Astrocyte (in vitro differentiated cells and primary cell): ENCODE results near the gene FLT1. TPM values are rescaled to one million over a fixed set of nuclear protein-coding genes. Genes with fewer than 3 reads are reported as not detected.

Source experiments
- DNase-seq: peaks from one replicate; pipeline ENCODE4 v3.0.0-alpha.2; 2010; ENCODE audit warnings: low read depth
- FAIRE-seq: peaks from 2 replicates; lab custom pipeline; 2011; peaks lifted over from hg19 to GRCh38; lab: Jason Lieb, UNC
- H2AFZ ChIP-seq: 2 replicates; pipeline ENCODE4 v1.6.0; 2012; ENCODE audit warnings: low read depth, low read length, inconsistent platforms
- H3K27ac ChIP-seq: 2 replicates; pipeline ENCODE4 v1.5.1; 2011; ENCODE audit warnings: low read depth, low read length, inconsistent platforms
- H3K27me3 ChIP-seq: 2 replicates; pipeline ENCODE4 v1.6.0; 2011; ENCODE audit warnings: low read length, inconsistent platforms; ENCODE audit not compliant: insufficient read depth
- H3K36me3 ChIP-seq: 2 replicates; pipeline ENCODE4 v1.5.1; 2011; ENCODE audit warnings: low read length, inconsistent platforms; ENCODE audit not compliant: insufficient read depth
- H3K4me1 ChIP-seq: 2 replicates; pipeline ENCODE4 v1.5.1; 2011; ENCODE audit warnings: low read length, inconsistent platforms; ENCODE audit not compliant: insufficient read depth
- H3K4me2 ChIP-seq: 2 replicates; pipeline ENCODE4 v1.6.0; 2012; ENCODE audit warnings: low read length, inconsistent platforms
- H3K4me3 ChIP-seq: 2 replicates; pipeline ENCODE4 v1.5.1; 2011; ENCODE audit warnings: low read depth, mild to moderate bottlenecking, low read length, inconsistent platforms; ENCODE audit not compliant: insufficient read depth
- H3K79me2 ChIP-seq: 2 replicates; pipeline ENCODE4 v1.6.0; 2012; ENCODE audit warnings: mild to moderate bottlenecking, low read length, inconsistent platforms; ENCODE audit not compliant: insufficient read depth
- H3K9ac ChIP-seq: 2 replicates; pipeline ENCODE4 v1.6.0; 2012; ENCODE audit warnings: mild to moderate bottlenecking, low read length, inconsistent platforms
- H3K9me3 ChIP-seq: 2 replicates; pipeline ENCODE4 v1.5.1; 2012; ENCODE audit warnings: low read depth, mild to moderate bottlenecking, low read length, inconsistent platforms; ENCODE audit not compliant: insufficient read depth
- H4K20me1 ChIP-seq: 2 replicates; pipeline ENCODE4 v1.6.0; 2012; ENCODE audit warnings: low read length, inconsistent platforms; ENCODE audit not compliant: insufficient read depth
- H3K27ac Mint-ChIP-seq: one replicate; pipeline ENCODE4 v1.8.0; 2021; ENCODE audit warnings: mild to moderate bottlenecking, mixed read lengths; ENCODE audit not compliant: unreplicated experiment
- H3K27me3 Mint-ChIP-seq: one replicate; pipeline ENCODE4 v1.8.0; 2021; ENCODE audit warnings: low read depth, mixed read lengths; ENCODE audit not compliant: unreplicated experiment
- H3K36me3 Mint-ChIP-seq: one replicate; pipeline ENCODE4 v1.8.0; 2021; ENCODE audit warnings: low read depth, mixed read lengths; ENCODE audit not compliant: unreplicated experiment
- H3K4me1 Mint-ChIP-seq: one replicate; pipeline ENCODE4 v1.8.0; 2021; ENCODE audit warnings: low read depth, mixed read lengths; ENCODE audit not compliant: unreplicated experiment
- H3K4me3 Mint-ChIP-seq: one replicate; pipeline ENCODE4 v1.8.0; 2021; ENCODE audit warnings: mild to moderate bottlenecking, moderate library complexity, mixed read lengths; ENCODE audit not compliant: unreplicated experiment
- H3K9me3 Mint-ChIP-seq: one replicate; pipeline ENCODE4 v1.8.0; 2021; ENCODE audit warnings: mild to moderate bottlenecking, mixed read lengths; ENCODE audit not compliant: unreplicated experiment
- EZH2 ChIP-seq: IDR thresholded peaks from 2 replicates; pipeline ENCODE4 v1.6.1; 2012; ENCODE audit warnings: mild to moderate bottlenecking, low read length, inconsistent platforms; ENCODE audit not compliant: insufficient read depth
- total RNA-seq: library from RNA; stranded (reverse); gene quantifications from 2 replicates; pipeline ENCODE4 v1.2.1, GENCODE V29; 2021
- TF ChIP-seq, protein P1 (sequence below): IDR thresholded peaks from 2 replicates; pipeline ENCODE4 v1.5.1; 2011; ENCODE audit warnings: low read depth, mild to moderate bottlenecking, inconsistent platforms, low read length, moderate library complexity; ENCODE audit not compliant: insufficient read depth

The FLT1 gene
- total RNA-seq, 1 donor from 2014 or later: 7.3 TPM

DNA sequence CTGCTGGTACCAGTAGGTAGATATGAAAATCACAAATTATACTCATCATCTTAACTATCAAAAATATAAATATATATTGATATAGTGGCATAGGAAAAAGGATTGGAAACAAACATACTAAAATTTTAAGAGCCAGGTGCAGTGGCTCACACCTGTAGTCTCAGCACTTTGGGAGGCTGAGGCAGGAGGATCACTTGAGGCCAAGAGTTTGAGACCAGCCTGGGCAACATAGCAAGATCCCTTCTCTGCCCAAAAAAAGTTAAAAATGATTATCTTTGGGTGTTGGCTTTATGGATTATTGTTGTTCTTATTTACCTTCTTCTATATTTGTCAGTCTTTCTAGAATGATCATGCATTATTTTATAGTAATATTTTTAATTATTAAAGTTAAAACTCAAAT is 53.4 kb downstream of the FLT1 start:
- Histone ChIP-seq H3K27ac (no peak overlapping the region), H3K4me2 (no peak overlapping the region), H3K79me2 (no peaks in the 10 kb centered on the region), H3K36me3 (no peaks in the 10 kb centered on the region), H3K9ac (no peak overlapping the region), H4K20me1 (no peaks in the 10 kb centered on the region), H3K9me3 (no peaks in the 10 kb centered on the region), H3K4me1 (no peaks in the 10 kb centered on the region), H2AFZ (no peak overlapping the region), H3K27me3 (peaks cover 2% of the 10 kb centered on the region), H3K4me3 (no peak overlapping the region)
- TF ChIP-seq EZH2: no peak
- TF ChIP-seq, protein P1, sequence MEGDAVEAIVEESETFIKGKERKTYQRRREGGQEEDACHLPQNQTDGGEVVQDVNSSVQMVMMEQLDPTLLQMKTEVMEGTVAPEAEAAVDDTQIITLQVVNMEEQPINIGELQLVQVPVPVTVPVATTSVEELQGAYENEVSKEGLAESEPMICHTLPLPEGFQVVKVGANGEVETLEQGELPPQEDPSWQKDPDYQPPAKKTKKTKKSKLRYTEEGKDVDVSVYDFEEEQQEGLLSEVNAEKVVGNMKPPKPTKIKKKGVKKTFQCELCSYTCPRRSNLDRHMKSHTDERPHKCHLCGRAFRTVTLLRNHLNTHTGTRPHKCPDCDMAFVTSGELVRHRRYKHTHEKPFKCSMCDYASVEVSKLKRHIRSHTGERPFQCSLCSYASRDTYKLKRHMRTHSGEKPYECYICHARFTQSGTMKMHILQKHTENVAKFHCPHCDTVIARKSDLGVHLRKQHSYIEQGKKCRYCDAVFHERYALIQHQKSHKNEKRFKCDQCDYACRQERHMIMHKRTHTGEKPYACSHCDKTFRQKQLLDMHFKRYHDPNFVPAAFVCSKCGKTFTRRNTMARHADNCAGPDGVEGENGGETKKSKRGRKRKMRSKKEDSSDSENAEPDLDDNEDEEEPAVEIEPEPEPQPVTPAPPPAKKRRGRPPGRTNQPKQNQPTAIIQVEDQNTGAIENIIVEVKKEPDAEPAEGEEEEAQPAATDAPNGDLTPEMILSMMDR: no peak
- no peak overlapping the region for H3K27ac Mint-ChIP-seq
- peaks cover 6% of the 10 kb centered on the region for H3K36me3 Mint-ChIP-seq
- H3K4me1 Mint-ChIP-seq: peaks cover 8% of the 10 kb centered on the region
- H3K27me3 Mint-ChIP-seq: peaks cover 9% of the 10 kb centered on the region
- DNase-seq: no peak
- H3K9me3 Mint-ChIP-seq: no peaks in the 10 kb centered on the region
- FAIRE-seq: no peak
- no peak overlapping the region for H3K4me3 Mint-ChIP-seq

DNA sequence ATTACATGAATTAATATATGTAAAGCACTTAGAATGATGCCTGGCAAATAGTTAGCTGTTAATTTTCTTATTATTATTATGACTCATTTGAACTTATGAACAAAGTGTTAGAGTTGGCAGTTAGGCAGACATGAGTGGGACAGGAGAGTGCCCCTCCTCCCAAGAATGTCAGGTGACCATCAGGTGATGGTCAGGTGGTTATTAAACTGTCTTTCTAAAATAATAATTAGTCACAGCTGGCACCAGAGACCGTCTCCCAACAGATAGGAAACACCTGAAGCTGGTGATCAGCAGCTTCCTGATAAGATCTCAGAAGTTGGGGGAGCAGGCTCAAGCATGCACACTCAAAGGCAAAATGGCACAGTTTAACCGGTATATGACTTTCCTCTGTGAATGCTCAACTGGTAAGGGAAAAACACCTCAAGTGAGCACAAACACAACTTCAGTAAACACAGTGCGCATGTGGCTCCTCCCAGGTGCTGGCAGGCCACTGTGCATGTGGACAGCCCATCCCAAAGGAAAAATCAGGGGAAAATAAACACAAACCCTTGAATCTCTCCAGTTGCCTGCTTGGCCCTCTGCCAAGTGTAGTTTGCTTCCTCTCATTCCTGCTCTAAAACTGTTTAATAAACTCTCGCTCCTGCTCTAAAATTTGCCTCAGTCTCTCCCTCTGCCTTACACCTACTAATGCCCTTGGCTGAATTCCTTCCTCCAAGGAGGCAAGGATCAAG is 54.0 kb downstream of the FLT1 start:
- Mint-ChIP-seq H3K27me3 (peaks cover 9% of the 10 kb centered on the region), H3K4me1 (peaks cover 8% of the 10 kb centered on the region), H3K4me3 (no peak overlapping the region), H3K9me3 (no peaks in the 10 kb centered on the region), H3K36me3 (peaks cover 6% of the 10 kb centered on the region), H3K27ac (no peak overlapping the region)
- no peaks in the 10 kb centered on the region for H4K20me1 ChIP-seq
- TF ChIP-seq, protein P1: no peak
- no peak for TF ChIP-seq EZH2
- no peak overlapping the region for H2AFZ ChIP-seq
- no peaks in the 10 kb centered on the region for H3K79me2 ChIP-seq
- peaks cover 2% of the 10 kb centered on the region for H3K27me3 ChIP-seq
- no peak overlapping the region for H3K9ac ChIP-seq
- H3K4me2 ChIP-seq: no peak overlapping the region
- H3K36me3 ChIP-seq: no peaks in the 10 kb centered on the region
- no peak overlapping the region for H3K4me3 ChIP-seq
- no peak for DNase-seq
- FAIRE-seq: no peak
- H3K27ac ChIP-seq: no peak overlapping the region
- H3K4me1 ChIP-seq: no peaks in the 10 kb centered on the region
- no peaks in the 10 kb centered on the region for H3K9me3 ChIP-seq

DNA sequence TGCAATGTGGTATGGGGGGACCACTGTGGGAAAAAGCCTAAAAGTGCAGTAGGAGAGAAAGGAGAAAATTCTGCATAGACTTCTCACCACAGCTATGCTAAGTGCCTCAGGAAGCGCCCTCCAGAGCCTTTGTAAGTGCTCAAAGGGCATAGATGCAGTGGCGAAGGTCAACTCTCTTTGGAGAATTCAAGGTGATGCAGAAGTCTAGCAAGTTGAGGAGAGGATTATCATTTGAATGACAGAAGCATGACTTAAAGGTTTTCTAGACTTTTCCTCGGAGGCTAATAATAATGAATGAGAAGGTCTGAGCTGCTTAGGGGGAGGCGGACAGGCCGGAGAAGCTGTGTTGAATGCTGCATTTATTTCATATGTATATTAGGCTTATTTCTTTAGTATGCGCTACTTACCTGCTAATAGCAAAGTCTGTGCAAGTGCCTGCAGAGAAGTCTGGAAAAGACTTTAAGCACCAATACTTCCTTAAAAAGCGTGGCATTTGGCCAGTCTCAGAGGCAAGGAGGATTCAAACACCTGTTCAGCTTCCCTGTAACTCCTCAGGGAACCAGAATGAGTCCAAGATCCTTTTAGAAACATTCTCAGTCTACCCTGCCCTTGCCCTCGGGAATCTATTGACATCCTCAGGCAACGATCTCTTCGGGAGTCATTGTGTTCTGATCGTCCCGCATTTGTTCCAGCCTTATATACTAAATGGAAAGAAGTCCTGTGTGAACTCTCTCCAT is 56.2 kb downstream of the FLT1 start:
- H3K9me3 Mint-ChIP-seq: no peaks in the 10 kb centered on the region
- Histone ChIP-seq H3K79me2 (no peaks in the 10 kb centered on the region), H3K36me3 (no peaks in the 10 kb centered on the region), H3K4me3 (no peak overlapping the region), H3K9me3 (no peaks in the 10 kb centered on the region), H3K27me3 (peaks cover 2% of the 10 kb centered on the region), H3K9ac (no peak overlapping the region), H3K4me2 (no peak overlapping the region), H3K4me1 (no peaks in the 10 kb centered on the region), H3K27ac (no peak overlapping the region), H2AFZ (no peak overlapping the region), H4K20me1 (no peaks in the 10 kb centered on the region)
- H3K27ac Mint-ChIP-seq: no peak overlapping the region
- H3K36me3 Mint-ChIP-seq: peaks cover 6% of the 10 kb centered on the region
- TF ChIP-seq, protein P1: no peak
- TF ChIP-seq EZH2: no peak
- peaks cover 9% of the 10 kb centered on the region for H3K27me3 Mint-ChIP-seq
- H3K4me1 Mint-ChIP-seq: peaks cover 11% of the 10 kb centered on the region
- FAIRE-seq: no peak
- DNase-seq: no peak
- H3K4me3 Mint-ChIP-seq: no peak overlapping the region
